CD4-positive, CD25-positive, alpha-beta regulatory T cell (primary cell): Measurements from ENCODE around the gene SLC50A1. TPM values are rescaled to one million over a fixed set of nuclear protein-coding genes. Genes with fewer than 3 reads are reported as not detected.
"Not testable (repeated sequence)": the region's sequence is repeated elsewhere in the genome, so short reads cannot be mapped to it uniquely, and the experiment has no call there.

Source experiments
- ATAC-seq, 2 donors: fragments of 150-1000 bp; cut with Tn5 transposase; one replicate each; pipeline ENCODE4 v1.10.0; 2021; ENCODE audit warnings: low read depth in 2 of 2, moderate number of reproducible peaks in 2 of 2, moderate library complexity in 1 of 2
- DNase-seq, 3 donors: peaks; one replicate each; pipeline versions ENCODE4 v3.0.0 to v3.0.0-alpha.2; 2012 to 2022; ENCODE audit warnings: mixed read lengths in 1 of 3
- H3K27ac ChIP-seq: one replicate; pipeline ENCODE4 v1.7.0; 2013; ENCODE audit warnings: mild to moderate bottlenecking, low read length; ENCODE audit not compliant: insufficient read depth, poor library complexity, severe bottlenecking
- H3K27me3 ChIP-seq: one replicate; pipeline ENCODE4 v1.7.0; 2013; ENCODE audit warnings: low read length; ENCODE audit not compliant: control insufficient read depth, insufficient read depth
- H3K36me3 ChIP-seq: one replicate; pipeline ENCODE4 v1.7.0; 2013; ENCODE audit warnings: mild to moderate bottlenecking, low read length, moderate library complexity; ENCODE audit not compliant: control insufficient read depth, insufficient read depth
- H3K4me1 ChIP-seq: 2 replicates; pipeline ENCODE4 v1.7.0; 2013; ENCODE audit warnings: mild to moderate bottlenecking, low read length; ENCODE audit not compliant: insufficient read depth, control insufficient read depth, poor library complexity, severe bottlenecking
- H3K4me3 ChIP-seq: one replicate; pipeline ENCODE4 v1.7.0; 2013; ENCODE audit warnings: low read depth, mild to moderate bottlenecking, low read length, moderate library complexity
- H3K9me3 ChIP-seq, 2 experiments: 1 replicate in 1 of 2; 2 replicates in 1 of 2; pipeline ENCODE4 v1.7.0; 2013; ENCODE audit warnings: low read length in 2 of 2, mild to moderate bottlenecking in 1 of 2, moderate library complexity in 1 of 2; ENCODE audit not compliant: control insufficient read depth in 2 of 2
- H3K27ac Mint-ChIP-seq, 3 donors: one replicate each; pipeline ENCODE4 v1.8.0; 2020 to 2022; ENCODE audit warnings: mild to moderate bottlenecking in 3 of 3, mixed read lengths in 3 of 3, moderate library complexity in 2 of 3
- H3K27me3 Mint-ChIP-seq: one replicate; pipeline ENCODE4 v1.8.0; 2022; ENCODE audit warnings: mild to moderate bottlenecking, mixed read lengths
- H3K36me3 Mint-ChIP-seq: one replicate; pipeline ENCODE4 v1.8.0; 2020; ENCODE audit warnings: mixed read lengths
- H3K4me1 Mint-ChIP-seq, 4 donors: one replicate each; pipeline ENCODE4 v1.8.0; 2020 to 2022; ENCODE audit warnings: mixed read lengths in 4 of 4, mild to moderate bottlenecking in 1 of 4
- H3K4me3 Mint-ChIP-seq, 4 donors: one replicate each; pipeline ENCODE4 v1.8.0; 2020 to 2022; ENCODE audit warnings: mild to moderate bottlenecking in 4 of 4, mixed read lengths in 4 of 4, moderate library complexity in 3 of 4
- H3K9me3 Mint-ChIP-seq, 7 donors: one replicate each; pipeline ENCODE4 v1.8.0; 2020 to 2022; ENCODE audit warnings: mixed read lengths in 7 of 7, mild to moderate bottlenecking in 3 of 7, moderate library complexity in 2 of 7
- polyA plus RNA-seq, 4 donors: library from polyadenylated mRNA; unstranded; fragments of 300-500 nt; fragmentation: Illumina TruSeq; gene quantifications; one replicate each; pipeline ENCODE4 v1.2.3, GENCODE V29; 2021
- total RNA-seq: library from RNA; stranded (reverse); gene quantifications from one replicate; pipeline ENCODE4 v1.2.3, GENCODE V29; 2022

The SLC50A1 gene
- total and polyA plus RNA-seq, 5 donors from 2014 or later: 24.1 to 59.3 (median 45.4) TPM

DNA sequence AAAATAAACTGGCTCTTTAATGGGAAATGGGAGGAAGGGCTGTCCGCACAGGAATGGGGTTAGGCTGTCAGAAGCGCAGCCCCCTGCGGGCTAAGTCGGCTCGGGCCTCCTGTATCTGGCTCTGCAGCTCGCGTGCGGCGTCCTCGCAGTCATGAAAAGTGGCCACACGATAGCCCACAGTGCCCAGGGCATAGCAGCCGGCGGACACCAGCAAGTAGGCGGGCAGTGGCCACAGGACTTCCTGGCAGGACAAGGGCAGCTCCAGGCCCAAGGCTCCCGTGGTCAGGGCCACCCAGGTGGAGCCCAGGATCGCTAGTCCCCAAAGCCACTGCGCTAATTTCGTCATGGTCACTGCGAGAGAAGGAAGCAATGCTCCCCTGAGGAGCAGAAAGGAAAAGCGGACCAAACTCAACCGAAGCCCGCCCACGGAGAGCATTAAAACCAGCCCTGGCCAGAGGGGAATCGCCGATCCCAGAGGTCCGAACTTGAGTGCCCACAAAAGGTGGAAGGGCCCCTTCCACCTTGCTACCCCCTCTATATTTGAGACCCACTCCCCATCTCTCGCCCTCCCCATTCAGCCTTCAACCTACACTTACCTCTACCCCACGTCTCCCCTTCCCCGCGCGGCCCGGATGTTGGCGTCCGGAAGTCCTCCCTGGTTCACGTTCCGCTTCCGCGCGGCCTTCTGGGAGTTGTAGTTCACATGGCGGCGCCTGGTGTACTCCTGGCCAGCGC is 4.4 kb downstream of the SLC50A1 start, which contains the start of gene DPM3:
Gene DPM3 (minus strand): TSS at position 637 of the 735 bp plus-strand sequence. CDS start 291 bp downstream, at position 346.
- H3K27me3 ChIP-seq: peaks cover 6% of the 10 kb centered on the region
- peaks cover 29% of the 10 kb centered on the region for H3K4me1 ChIP-seq
- DNase-seq (peak; percentile 86 to 93 (median 86)), ATAC-seq (peak; percentile 71 to 74)
- no peaks in the 10 kb centered on the region for H3K36me3 ChIP-seq
- H3K4me1 Mint-ChIP-seq: peaks cover 6 to 49% (median 29%) of the 10 kb centered on the region in 4 donors
- peak within 1 kb of the TSS; percentile 93 for H3K4me3 ChIP-seq
- H3K36me3 Mint-ChIP-seq: no peaks in the 10 kb centered on the region
- H3K4me3 Mint-ChIP-seq: peak within 1 kb of the TSS; percentile 95 to 99 (median 96)
- peak within 1 kb of the TSS; percentile 79 for H3K27ac ChIP-seq
- peak within 1 kb of the TSS; percentile 96 to 98 (median 97) for H3K27ac Mint-ChIP-seq
- no peaks in the 10 kb centered on the region for H3K9me3 ChIP-seq
- H3K9me3 Mint-ChIP-seq: no peaks in the 10 kb centered on the region
- H3K27me3 Mint-ChIP-seq: peaks cover 16% of the 10 kb centered on the region

DNA sequence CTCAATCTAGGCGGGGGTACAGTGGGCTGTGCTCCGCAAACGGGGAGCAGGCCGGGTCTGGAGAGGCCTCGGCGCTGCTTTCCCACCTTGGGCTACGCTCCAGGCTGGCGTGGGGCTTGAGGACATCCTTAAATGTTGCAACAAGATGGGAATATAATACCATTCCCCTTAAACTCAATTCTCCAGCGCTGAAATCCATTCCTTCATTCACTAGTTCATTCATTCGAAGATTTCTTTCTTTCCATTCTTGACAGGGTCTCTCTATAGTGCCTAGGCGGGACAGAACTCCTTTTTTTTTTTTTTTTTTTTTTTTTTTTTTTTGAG is 4.9 kb downstream of the SLC50A1 start:
- Mint-ChIP-seq H3K27ac (peak overlapping the region; percentile 96 to 98 (median 97)), H3K9me3 (no peaks in the 10 kb centered on the region), H3K27me3 (peaks cover 20% of the 10 kb centered on the region), H3K36me3 (no peaks in the 10 kb centered on the region), H3K4me1 (peaks cover 6 to 44% (median 26%) of the 10 kb centered on the region in 4 donors), H3K4me3 (peak overlapping the region; percentile 95 to 99 (median 96))
- DNase-seq: no peak
- ATAC-seq: no peak
- Histone ChIP-seq H3K4me3 (peak overlapping the region; percentile 93), H3K9me3 (no peaks in the 10 kb centered on the region), H3K4me1 (peaks cover 25% of the 10 kb centered on the region), H3K27me3 (peaks cover 6% of the 10 kb centered on the region), H3K36me3 (no peaks in the 10 kb centered on the region), H3K27ac (no peak overlapping the region)

DNA sequence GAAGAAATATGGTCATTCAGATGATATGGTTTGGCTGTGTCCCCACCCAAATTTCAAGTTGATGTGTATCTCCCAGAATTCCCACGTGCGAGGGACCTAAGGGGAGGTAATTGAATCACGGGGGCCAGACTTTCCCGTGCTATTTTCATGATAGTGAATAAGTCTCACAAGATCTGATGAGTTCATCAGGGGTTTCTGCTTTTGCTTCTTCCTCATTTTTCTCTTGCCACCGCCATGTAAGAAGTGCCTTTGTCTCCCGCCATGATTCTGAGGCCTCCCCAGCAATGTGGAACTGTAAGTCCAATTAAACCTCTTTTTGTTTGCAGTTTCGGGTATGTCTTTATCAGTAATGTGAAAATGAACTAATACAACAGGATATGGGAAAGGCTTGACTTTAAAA is 6.1 kb downstream of the SLC50A1 start:
- peaks cover 6% of the 10 kb centered on the region for H3K27me3 ChIP-seq
- ATAC-seq (no peak), DNase-seq (no peak)
- H3K36me3 Mint-ChIP-seq: no peaks in the 10 kb centered on the region
- H3K27me3 Mint-ChIP-seq: peaks cover 22% of the 10 kb centered on the region
- no peaks in the 10 kb centered on the region for H3K9me3 ChIP-seq
- H3K9me3 Mint-ChIP-seq: no peaks in the 10 kb centered on the region
- H3K36me3 ChIP-seq: no peaks in the 10 kb centered on the region
- peaks cover 5 to 38% (median 22%) of the 10 kb centered on the region in 4 donors for H3K4me1 Mint-ChIP-seq
- peak overlapping the region in 3 of 4 donors; percentile 22 to 95 (median 66) for H3K4me3 Mint-ChIP-seq
- no peak overlapping the region for H3K4me3 ChIP-seq
- H3K27ac Mint-ChIP-seq: no peak overlapping the region
- peaks cover 22% of the 10 kb centered on the region for H3K4me1 ChIP-seq
- no peak overlapping the region for H3K27ac ChIP-seq

DNA sequence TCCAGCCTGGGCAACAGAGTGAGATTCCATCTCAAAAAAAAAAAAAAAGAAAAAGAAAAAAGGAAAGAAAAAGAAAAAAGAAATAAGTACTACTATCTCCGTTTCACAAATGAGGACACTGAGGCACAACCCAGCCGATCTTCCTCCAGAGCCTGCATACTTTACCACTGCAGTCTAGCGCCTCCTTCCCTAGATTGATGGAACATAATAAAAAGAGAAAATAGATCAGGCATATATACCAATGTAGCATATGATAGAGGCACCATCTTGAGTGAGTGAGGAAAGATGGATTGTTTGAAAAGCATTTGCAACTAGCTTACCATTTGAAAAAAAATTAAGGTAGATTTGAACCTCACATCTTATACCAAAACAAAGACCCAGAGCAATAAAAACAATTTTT is 9.8 kb downstream of the SLC50A1 start:
- Histone ChIP-seq H3K4me1 (peaks cover 4% of the 10 kb centered on the region), H3K27ac (no peak overlapping the region), H3K27me3 (peaks cover 8% of the 10 kb centered on the region), H3K4me3 (no peak overlapping the region), H3K9me3 (no peaks in the 10 kb centered on the region), H3K36me3 (no peaks in the 10 kb centered on the region)
- Mint-ChIP-seq H3K9me3 (no peaks in the 10 kb centered on the region), H3K27me3 (peaks cover 47% of the 10 kb centered on the region), H3K36me3 (no peaks in the 10 kb centered on the region), H3K27ac (no peak overlapping the region), H3K4me3 (peak overlapping the region in 1 of 4 donors; percentile 47), H3K4me1 (peaks cover 6 to 18% (median 7%) of the 10 kb centered on the region in 4 donors)
- no peak for DNase-seq
- no peak for ATAC-seq

DNA sequence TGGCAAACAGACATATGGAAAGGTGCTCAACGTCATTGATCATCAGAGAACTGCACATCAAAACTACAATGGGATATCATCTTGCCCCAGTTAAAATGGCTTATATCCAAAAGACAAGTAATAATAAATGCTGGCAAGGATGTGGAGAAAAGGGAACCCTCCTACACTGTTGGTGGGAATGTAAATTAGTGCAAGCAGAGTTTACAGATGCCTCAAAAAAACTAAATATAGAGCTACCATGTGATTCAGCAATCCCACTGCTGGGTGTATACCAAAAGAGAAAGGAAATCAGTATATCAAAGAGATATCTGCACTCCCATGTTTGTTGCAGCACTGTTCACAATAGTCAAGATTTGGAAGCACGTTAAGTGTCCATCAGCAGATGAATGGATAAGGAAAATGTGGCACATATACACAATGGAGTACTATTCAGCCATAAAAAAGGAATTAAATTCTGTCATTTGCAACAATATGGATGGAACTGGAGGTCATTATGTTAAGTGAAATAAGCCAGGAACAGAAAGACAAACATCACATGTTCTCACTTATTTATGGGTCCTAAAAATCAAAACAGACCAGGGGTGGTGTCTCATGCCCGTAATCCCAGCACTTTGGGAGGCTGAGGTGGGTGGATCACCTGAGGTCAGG is 20.5 kb downstream of the SLC50A1 start:
- not testable (repeated sequence) for H3K9me3 ChIP-seq, H3K27me3 ChIP-seq, H3K4me1 Mint-ChIP-seq, H3K4me1 ChIP-seq, H3K36me3 ChIP-seq, H3K9me3 Mint-ChIP-seq, H3K4me3 Mint-ChIP-seq, DNase-seq, H3K4me3 ChIP-seq, H3K36me3 Mint-ChIP-seq, H3K27ac ChIP-seq, ATAC-seq, H3K27ac Mint-ChIP-seq
- peaks cover 36% of the 10 kb centered on the region for H3K27me3 Mint-ChIP-seq

DNA sequence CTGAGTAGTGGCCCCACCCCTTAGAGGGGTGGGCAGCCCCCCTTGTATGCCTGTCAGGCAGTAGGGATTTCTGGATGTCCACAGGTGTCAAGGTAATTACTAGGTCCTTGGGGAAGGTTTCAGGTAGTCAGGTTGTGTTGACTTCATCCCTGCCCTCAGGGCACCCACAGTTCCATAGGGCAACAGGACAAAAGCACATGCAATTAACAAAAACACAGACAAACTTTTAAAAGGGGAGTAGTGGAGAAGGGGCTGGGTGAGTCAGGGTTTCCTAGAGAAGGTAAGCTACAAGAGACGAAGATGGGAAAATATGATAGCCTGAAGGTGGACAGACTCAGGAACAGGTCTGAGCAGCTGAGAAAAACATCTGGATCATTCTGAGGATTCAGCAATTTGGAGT is 23.3 kb downstream of the SLC50A1 start:
- Histone ChIP-seq H3K9me3 (no peaks in the 10 kb centered on the region), H3K36me3 (no peaks in the 10 kb centered on the region), H3K27me3 (peaks cover 4% of the 10 kb centered on the region), H3K4me1 (no peaks in the 10 kb centered on the region), H3K27ac (no peak overlapping the region), H3K4me3 (no peak overlapping the region)
- Mint-ChIP-seq H3K9me3 (peaks cover 0 to 1% (median 0%) of the 10 kb centered on the region in 7 donors), H3K27me3 (peaks cover 23% of the 10 kb centered on the region), H3K27ac (no peak overlapping the region), H3K4me1 (no peaks in the 10 kb centered on the region), H3K36me3 (no peaks in the 10 kb centered on the region), H3K4me3 (no peak overlapping the region)
- no peak for ATAC-seq
- DNase-seq: no peak

DNA sequence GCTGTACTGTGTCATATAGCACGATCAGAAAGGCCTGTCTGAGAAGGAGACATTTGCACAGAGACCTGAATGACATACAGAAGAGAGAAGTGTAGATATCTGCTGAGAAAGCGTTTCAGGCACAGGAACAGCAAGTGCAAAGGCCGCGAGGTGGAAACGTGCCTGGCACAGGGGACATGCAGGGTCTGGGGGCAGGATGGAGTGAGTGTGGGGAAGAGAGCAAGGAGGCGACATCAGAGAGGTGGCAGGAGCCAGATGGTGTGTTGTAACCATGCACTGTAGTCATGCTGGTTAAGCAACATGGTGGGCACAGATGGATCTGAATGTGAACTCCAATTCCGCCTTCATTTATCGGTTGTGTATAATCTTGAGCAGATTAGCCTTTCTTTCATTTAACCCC is 24.5 kb downstream of the SLC50A1 start:
- Histone ChIP-seq H3K27me3 (peaks cover 4% of the 10 kb centered on the region), H3K4me3 (no peak overlapping the region), H3K4me1 (no peaks in the 10 kb centered on the region), H3K36me3 (no peaks in the 10 kb centered on the region), H3K9me3 (no peaks in the 10 kb centered on the region), H3K27ac (no peak overlapping the region)
- H3K27me3 Mint-ChIP-seq: peaks cover 13% of the 10 kb centered on the region
- peak overlapping the region in 2 of 3 donors; percentile 29 to 57 for H3K27ac Mint-ChIP-seq
- no peak for DNase-seq
- no peaks in the 10 kb centered on the region for H3K4me1 Mint-ChIP-seq
- no peak overlapping the region for H3K4me3 Mint-ChIP-seq
- no peaks in the 10 kb centered on the region for H3K36me3 Mint-ChIP-seq
- no peak for ATAC-seq
- peaks cover 0 to 1% (median 0%) of the 10 kb centered on the region in 7 donors for H3K9me3 Mint-ChIP-seq
